Activated CD4-positive, alpha-beta memory T cell treated with anti-CD3 and anti-CD28 coated beads, Interleukin-2, amount 10 ng/mL, durations not matched to agents 7 days and 5 days (primary cell): Measurements from ENCODE around the gene SMCO1. TPM values are rescaled to one million over a fixed set of nuclear protein-coding genes. Genes with fewer than 3 reads are reported as not detected.
A peak's percentile ranks its signal among the peaks of the same experiment; 100 is the strongest.
"Not testable (repeated sequence)": the region's sequence is repeated elsewhere in the genome, so short reads cannot be mapped to it uniquely, and the experiment has no call there.

Experiments
- CTCF ChIA-PET: fragments of 350-600 bp; sonication (Branson Sonifier 250); formaldehyde crosslinking; loops from one replicate; lab custom pipeline; 2021; ENCODE audit warnings: antibody characterized with exemption, inconsistent platforms; lab: Charles Lee
- POLR2A ChIA-PET: fragments of 350-600 bp; sonication (Branson Sonifier 250); formaldehyde crosslinking; loops from one replicate; lab custom pipeline; 2021; ENCODE audit warnings: antibody characterized with exemption; lab: Charles Lee
- DNase-seq: peaks from one replicate; pipeline ENCODE4 v3.0.0-alpha.2; 2020
- H3K27ac Mint-ChIP-seq: one replicate; pipeline ENCODE4 v1.8.0; 2021; ENCODE audit warnings: mild to moderate bottlenecking, mixed read lengths
- H3K27me3 Mint-ChIP-seq: one replicate; pipeline ENCODE4 v1.8.0; 2021; ENCODE audit warnings: mixed read lengths
- H3K36me3 Mint-ChIP-seq: one replicate; pipeline ENCODE4 v1.8.0; 2021; ENCODE audit warnings: low read depth, mixed read lengths
- H3K4me1 Mint-ChIP-seq: one replicate; pipeline ENCODE4 v1.8.0; 2021; ENCODE audit warnings: mixed read lengths
- H3K4me3 Mint-ChIP-seq: one replicate; pipeline ENCODE4 v1.8.0; 2021; ENCODE audit warnings: mild to moderate bottlenecking, mixed read lengths
- H3K9me3 Mint-ChIP-seq: one replicate; pipeline ENCODE4 v1.8.0; 2021; ENCODE audit warnings: mixed read lengths
- total RNA-seq, 2 experiments: library from RNA; stranded (reverse); gene quantifications; one replicate each; pipeline ENCODE4 v1.2.3, GENCODE V29; 2021

The SMCO1 gene
- total RNA-seq, 2 experiments from 2014 or later, result not detected

DNA sequence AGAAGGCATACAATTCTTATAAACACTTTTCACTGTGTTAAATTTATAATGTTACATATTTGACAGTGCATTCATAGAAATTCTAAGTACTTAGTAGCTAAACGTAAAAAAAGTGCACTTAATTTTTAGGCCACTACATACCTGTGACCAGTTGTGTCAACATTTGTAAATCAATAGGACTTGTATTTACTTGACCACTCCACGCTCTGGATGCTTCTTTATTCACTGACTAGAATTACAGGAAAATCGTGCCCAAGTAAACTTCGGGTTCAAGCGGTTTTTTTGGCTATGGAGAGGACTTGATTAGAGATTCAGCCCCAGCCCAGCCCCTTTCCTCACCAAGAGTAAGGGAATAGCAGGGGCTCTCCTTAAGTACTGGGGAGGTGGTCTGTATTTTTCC lies 31.4 kb upstream of the SMCO1 start:
- Mint-ChIP-seq H3K4me3 (no peak overlapping the region), H3K36me3 (peaks cover 25% of the 10 kb centered on the region), H3K27ac (no peak overlapping the region), H3K4me1 (no peaks in the 10 kb centered on the region), H3K27me3 (peaks cover 6% of the 10 kb centered on the region), H3K9me3 (peaks cover 22% of the 10 kb centered on the region)
- CTCF ChIA-PET, result interaction anchor here (1.1 to 1.4 kb wide), 2 partner anchors 8 to 24 kb away, joined by 3 to 10 read pairs; no protein-coding TSS in a partner anchor
- POLR2A ChIA-PET, result no interaction called here
- DNase-seq, result no peak

DNA sequence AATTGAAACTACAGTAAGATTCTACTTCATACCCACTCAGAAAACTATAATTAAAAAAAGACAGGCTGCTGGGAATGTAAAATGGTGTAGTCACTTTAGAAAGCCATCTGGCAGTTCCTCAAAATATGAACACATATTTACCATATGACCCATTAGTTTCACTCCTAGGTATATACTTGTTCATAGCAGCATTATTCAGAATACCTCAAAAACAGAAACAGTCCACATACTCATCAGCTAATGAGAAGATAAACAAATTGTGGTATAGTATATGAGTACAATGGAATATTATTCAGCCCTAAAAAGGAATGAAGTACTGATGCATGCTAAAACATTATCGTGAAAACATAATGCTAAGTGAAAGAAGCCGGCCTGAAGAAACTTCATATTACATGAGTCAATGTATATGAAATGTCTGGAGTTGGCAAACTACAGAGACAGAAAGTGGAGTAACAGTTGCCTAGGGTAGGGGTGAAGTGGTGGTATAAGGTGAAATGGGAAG lies 29.4 kb upstream of the SMCO1 start:
- ChIA-PET POLR2A (no interaction called here), CTCF (interaction anchor here (1.2 kb wide), 1 partner anchor 16 kb away, joined by 5 read pairs; no protein-coding TSS in a partner anchor)
- DNase-seq, result no peak
- Mint-ChIP-seq H3K4me3 (no peak overlapping the region), H3K9me3 (peaks cover 14% of the 10 kb centered on the region), H3K27me3 (peaks cover 6% of the 10 kb centered on the region), H3K36me3 (peaks cover 15% of the 10 kb centered on the region), H3K27ac (no peak overlapping the region), H3K4me1 (no peaks in the 10 kb centered on the region)

DNA sequence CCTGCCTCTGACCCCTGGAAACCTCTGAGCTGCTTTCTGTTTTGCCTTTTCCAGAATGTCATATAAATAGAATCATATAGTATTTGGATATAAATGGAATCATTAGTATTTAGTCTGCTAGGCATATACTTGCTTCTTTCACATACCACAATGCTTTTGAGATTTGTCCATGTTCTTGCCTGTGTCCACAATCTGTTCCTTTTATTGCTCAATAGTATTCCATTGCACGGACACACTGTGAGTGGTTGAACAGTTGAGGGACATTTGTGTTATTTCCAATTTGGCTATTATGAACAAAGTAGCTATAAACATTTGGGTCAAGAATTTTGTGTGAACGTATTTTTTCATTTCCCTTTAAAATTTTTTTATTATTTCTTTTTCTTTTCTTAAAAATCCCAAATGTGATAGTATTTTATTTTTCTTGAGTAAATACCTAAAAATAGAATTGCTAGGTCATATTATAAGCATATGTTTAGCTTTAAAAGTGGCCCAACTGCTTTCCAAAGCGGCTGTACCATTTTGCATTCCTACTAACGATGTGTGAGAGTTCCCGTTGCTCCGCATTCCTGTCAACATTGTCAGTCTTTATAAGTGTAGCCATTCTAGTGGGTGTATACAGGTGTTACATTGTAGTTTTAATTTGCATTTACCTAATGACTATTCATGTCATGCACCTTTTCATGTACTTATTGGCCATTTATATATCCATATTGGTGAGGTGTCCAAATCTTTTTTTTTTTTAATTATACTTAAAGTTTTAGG lies 26.7 kb upstream of the SMCO1 start:
- DNase-seq, result no peak
- Mint-ChIP-seq H3K27me3 (peaks cover 8% of the 10 kb centered on the region), H3K36me3 (no peaks in the 10 kb centered on the region), H3K27ac (no peak overlapping the region), H3K4me3 (no peak overlapping the region), H3K9me3 (no peaks in the 10 kb centered on the region), H3K4me1 (peaks cover 9% of the 10 kb centered on the region)
- ChIA-PET CTCF (interaction anchor here (0.6 to 2.1 kb wide), 2 partner anchors 19 to 400 kb away, joined by 3 to 12 read pairs; partner anchors contain the start of gene NCBP2), POLR2A (interaction anchor here (1.3 to 1.4 kb wide), 2 partner anchors 13 to 26 kb away, joined by 3 to 4 read pairs; no protein-coding TSS in a partner anchor)

DNA sequence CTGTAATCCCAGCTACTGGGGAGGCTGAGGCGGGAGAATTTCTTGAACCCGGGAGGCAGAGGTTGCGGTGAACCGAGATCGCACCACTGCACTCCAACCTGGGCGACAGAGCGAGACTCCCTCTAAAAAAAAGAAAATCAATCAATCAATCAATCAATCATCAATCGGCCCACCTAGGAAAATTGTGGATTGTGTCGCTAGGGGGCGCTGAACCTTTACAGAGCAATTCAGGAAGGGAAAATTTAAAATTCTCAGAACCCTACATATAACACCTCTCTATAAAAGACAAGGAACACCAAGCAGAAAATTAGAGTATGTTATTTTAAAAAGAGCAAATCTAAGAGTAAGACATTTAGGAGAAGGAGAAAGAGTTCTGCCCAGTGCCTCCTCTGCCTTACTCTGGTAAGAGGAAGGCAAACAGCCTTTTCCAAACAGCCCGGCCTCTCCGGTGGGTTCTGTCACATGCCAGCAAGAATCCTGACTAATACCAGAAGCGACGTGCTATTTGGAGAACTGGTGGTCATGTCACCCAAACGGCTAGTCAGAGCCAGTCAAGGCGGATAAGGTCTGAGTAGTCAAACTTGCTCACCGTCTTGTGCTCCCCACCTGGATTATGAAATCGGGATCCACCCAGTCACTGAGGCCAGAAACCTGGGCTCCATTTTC lies 22.3 kb upstream of the SMCO1 start:
- ChIA-PET POLR2A (interaction anchor here (1.4 kb wide), 1 partner anchor 9 kb away, joined by 4 read pairs; no protein-coding TSS in a partner anchor), CTCF (interaction anchor here (1.0 to 1.9 kb wide), 6 partner anchors 8 to 31 kb away, joined by 3 to 13 read pairs (median 5); partner anchors contain the start of genes FBXO45 and WDR53)
- Mint-ChIP-seq H3K4me3 (no peak overlapping the region), H3K27me3 (peaks cover 3% of the 10 kb centered on the region), H3K36me3 (no peaks in the 10 kb centered on the region), H3K9me3 (no peaks in the 10 kb centered on the region), H3K4me1 (peaks cover 9% of the 10 kb centered on the region), H3K27ac (no peak overlapping the region)
- peak; percentile 74 for DNase-seq

DNA sequence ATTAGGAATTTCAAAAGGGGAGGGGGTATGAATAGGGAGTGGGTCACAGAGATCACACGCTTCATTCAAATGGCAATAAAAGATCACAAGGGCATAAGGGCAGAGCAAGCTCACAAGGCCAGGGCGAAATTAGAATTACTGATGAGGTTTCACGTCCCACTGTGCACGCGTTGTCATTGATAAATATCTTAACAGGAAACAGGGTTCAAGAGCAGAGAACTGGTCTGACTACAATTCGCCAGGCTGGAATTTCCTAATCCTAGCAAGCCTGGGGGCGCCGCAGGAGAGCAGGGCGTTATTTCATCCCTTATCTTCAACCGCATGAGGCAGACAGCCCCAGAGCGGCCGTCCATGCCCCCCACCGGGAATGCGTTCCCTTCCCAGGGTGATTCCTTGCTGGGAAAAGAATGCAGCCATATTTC lies 18.1 kb upstream of the SMCO1 start:
- Mint-ChIP-seq H3K4me1 (peaks cover 19% of the 10 kb centered on the region), H3K4me3 (no peak overlapping the region), H3K27me3 (peaks cover 3% of the 10 kb centered on the region), H3K9me3 (peaks cover 5% of the 10 kb centered on the region), H3K36me3 (peaks cover 8% of the 10 kb centered on the region), H3K27ac (no peak overlapping the region)
- DNase-seq, result no peak
- POLR2A ChIA-PET, result no interaction called here
- CTCF ChIA-PET, result no interaction called here

DNA sequence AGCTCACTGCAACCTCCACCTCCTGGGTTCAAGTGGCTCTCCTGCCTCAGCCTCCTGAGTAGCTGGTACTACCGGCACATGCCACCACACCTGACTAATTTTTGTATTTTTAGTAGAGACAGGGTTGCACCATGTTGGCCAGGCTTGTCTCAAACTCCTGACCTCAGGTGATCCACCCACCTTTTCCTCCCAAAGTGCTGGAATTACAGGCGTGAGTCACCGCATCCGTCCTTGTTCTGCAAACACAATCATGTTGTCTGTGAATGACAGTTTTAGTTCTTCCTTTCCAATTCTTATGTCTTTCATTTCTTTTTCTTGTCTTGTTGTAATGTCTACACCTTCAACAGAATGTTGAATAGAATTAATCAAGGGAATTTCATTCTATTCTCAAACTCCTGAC lies 16.3 kb upstream of the SMCO1 start:
- Mint-ChIP-seq H3K4me3 (no peak overlapping the region), H3K27ac (no peak overlapping the region), H3K27me3 (peaks cover 1% of the 10 kb centered on the region)

DNA sequence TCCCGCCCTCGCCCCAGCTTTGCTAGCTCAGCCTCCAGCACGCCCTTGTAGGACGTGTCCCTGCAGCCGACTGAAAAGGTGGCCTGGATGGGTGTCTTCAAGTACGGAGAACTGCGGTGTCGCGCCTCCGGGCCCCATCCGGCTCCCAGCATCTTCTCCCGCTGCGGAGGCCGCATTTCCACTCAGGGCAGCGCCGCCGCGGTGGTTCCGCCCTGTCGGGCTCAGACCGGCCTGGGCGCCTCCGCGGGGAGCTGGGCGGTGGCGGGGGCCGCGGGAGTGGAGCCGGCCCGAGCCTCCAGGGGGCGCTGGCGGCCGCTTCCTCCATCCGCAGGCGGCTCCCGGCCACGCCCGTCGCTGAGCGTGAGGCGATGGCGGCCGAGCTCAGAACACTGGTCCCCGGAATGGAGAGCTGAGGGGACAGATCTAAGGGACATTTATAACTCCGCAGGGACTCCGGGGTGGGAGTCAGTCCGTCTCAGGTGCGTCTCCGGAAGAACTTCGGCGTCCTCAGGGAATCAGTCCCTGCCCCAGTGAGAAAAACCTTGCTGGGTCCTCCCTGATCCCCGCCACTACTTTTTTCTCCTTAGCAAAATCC lies 13.6 kb upstream of the SMCO1 start:
- peaks cover 8% of the 10 kb centered on the region for H3K36me3 Mint-ChIP-seq
- ChIA-PET POLR2A (interaction anchor here (0.7 to 4.2 kb wide), 34 partner anchors 9 to 503 kb away, joined by 3 to 42 read pairs (median 5); partner anchors contain the start of genes CEP19, DYNLT2B, FBXO45 and NCBP2), CTCF (interaction anchor here (0.6 to 2.3 kb wide), 73 partner anchors 8 to 517 kb away, joined by 3 to 24 read pairs (median 4); partner anchors contain the start of genes CEP19, DYNLT2B, FBXO45 and NCBP2)
- peak; percentile 90 for DNase-seq
- H3K4me3 Mint-ChIP-seq, result peak overlapping the region; percentile 73
- peak overlapping the region; percentile 85 for H3K27ac Mint-ChIP-seq
- H3K27me3 Mint-ChIP-seq, result no peaks in the 10 kb centered on the region
- peaks cover 22% of the 10 kb centered on the region for H3K4me1 Mint-ChIP-seq
- H3K9me3 Mint-ChIP-seq, result peaks cover 5% of the 10 kb centered on the region

More for the DNA sequence above, 16.3 kb upstream of the SMCO1 start:
- Mint-ChIP-seq H3K9me3 (peaks cover 5% of the 10 kb centered on the region), H3K36me3 (peaks cover 8% of the 10 kb centered on the region), H3K4me1 (peaks cover 22% of the 10 kb centered on the region)
- ChIA-PET POLR2A (interaction anchor here (1.0 to 4.2 kb wide), 2 partner anchors 29 to 37 kb away, joined by 3 to 42 read pairs; partner anchors contain the start of genes FBXO45, RNF168 and WDR53), CTCF (interaction anchor here (1.0 to 1.4 kb wide), 2 partner anchors 13 to 78 kb away, joined by 3 to 4 read pairs; no protein-coding TSS in a partner anchor)
- no peak for DNase-seq

DNA sequence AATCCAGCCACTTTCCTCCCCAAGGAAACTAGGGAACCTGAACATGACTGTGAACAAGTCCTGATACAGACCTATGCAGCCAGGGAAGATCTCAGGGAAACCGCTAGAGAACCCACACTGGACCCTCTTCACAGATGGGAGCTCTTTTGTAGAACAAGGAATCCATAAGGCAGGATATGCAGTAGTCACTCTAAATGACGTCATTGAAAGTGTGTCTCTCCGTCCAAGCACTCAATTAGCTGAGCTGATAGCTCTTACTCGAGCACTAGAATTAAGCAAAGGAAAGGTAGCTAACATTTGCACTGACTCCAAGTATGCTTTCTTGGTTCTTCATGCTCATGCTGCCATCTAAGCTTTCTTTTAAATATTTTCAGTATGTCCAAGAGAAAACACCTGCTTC lies 10.0 kb upstream of the SMCO1 start:
- Mint-ChIP-seq H3K27ac (no peak overlapping the region), H3K4me3 (no peak overlapping the region), H3K9me3 (peaks cover 19% of the 10 kb centered on the region), H3K4me1 (peaks cover 18% of the 10 kb centered on the region), H3K36me3 (peaks cover 7% of the 10 kb centered on the region), H3K27me3 (no peaks in the 10 kb centered on the region)
- ChIA-PET CTCF (interaction anchor here (0.8 to 1.5 kb wide), 4 partner anchors 46 to 445 kb away, joined by 3 to 4 read pairs (median 4); no protein-coding TSS in a partner anchor), POLR2A (no interaction called here)
- DNase-seq, result no peak

DNA sequence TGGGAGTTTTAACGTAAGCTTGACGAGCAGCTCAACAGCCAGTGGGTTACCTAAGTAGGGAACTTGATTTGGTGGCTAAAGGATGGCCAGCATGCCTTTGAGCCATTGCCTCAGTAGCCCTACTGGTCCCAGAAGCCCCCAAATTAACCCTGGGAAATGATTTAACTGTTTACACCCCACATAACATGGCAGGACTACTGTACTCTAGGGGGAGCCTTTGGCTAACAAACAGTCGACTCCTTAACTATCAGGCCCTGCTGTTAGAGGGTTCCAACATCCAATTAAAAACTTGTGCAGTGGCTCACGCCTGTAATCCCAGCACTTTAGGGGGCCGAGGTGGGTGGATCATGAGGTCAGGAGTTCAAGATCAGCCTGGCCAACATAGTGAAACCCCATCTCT lies 9.4 kb upstream of the SMCO1 start:
- peaks cover 18% of the 10 kb centered on the region for H3K4me1 Mint-ChIP-seq
- H3K4me3 Mint-ChIP-seq, result no peak overlapping the region
- no peak for DNase-seq
- POLR2A ChIA-PET, result interaction anchor here (0.6 to 1.2 kb wide), 2 partner anchors 85 to 111 kb away, joined by 3 read pairs; no protein-coding TSS in a partner anchor
- CTCF ChIA-PET, result interaction anchor here (0.8 to 2.9 kb wide), 12 partner anchors 10 to 448 kb away, joined by 3 to 15 read pairs (median 4); partner anchors contain the start of gene SMCO1
- H3K9me3 Mint-ChIP-seq, result peaks cover 24% of the 10 kb centered on the region
- no peak overlapping the region for H3K27ac Mint-ChIP-seq
- peaks cover 7% of the 10 kb centered on the region for H3K36me3 Mint-ChIP-seq
- no peaks in the 10 kb centered on the region for H3K27me3 Mint-ChIP-seq

DNA sequence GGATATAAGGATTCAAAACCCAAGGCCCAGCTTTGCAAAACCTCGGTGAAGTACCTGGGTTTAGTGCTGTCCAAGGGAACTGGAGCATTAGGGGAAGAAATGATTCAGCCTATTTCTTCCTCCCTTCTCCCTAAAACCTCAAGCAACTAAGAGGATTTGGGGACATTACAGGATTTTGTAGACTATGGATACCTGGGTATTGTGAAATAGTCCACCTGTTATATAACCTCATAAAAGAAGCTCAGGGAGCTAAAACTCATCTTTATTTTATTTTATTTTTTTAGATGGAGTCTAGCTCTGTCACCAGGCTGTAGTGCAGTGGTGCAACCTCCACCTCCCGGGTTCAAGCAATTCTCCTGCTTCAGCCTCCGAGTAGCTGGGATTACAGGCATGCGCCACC lies 8.7 kb upstream of the SMCO1 start:
- POLR2A ChIA-PET, result interaction anchor here (1.2 to 1.5 kb wide), 2 partner anchors 86 to 344 kb away, joined by 3 read pairs; partner anchors contain the start of gene SENP5
- no peaks in the 10 kb centered on the region for H3K27me3 Mint-ChIP-seq
- CTCF ChIA-PET, result interaction anchor here (0.6 to 2.9 kb wide), 14 partner anchors 10 to 448 kb away, joined by 3 to 15 read pairs (median 4); partner anchors contain the start of gene SMCO1
- H3K4me3 Mint-ChIP-seq, result no peak overlapping the region
- peaks cover 12% of the 10 kb centered on the region for H3K4me1 Mint-ChIP-seq
- peaks cover 13% of the 10 kb centered on the region for H3K36me3 Mint-ChIP-seq
- DNase-seq, result no peak
- peaks cover 30% of the 10 kb centered on the region for H3K9me3 Mint-ChIP-seq
- no peak overlapping the region for H3K27ac Mint-ChIP-seq

DNA sequence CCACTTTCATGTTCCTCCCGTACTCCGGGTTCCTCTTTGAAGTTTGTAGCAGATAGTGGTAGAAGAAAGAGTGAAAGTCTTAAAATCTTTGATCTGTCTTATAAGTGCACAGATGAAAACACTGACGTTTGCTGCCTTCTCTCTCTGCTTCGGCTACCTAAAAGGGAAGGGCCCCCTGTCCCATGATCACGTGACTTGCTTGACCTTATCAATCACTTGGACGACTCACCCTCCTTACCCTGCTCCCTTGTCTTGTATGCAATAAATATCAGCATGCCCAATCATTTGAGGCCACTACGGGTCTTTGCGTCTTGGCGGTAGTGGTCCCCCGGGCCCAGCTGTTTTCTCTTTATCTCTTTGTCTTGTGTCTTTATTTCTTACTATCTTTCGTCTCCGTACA lies 6.1 kb upstream of the SMCO1 start:
- DNase-seq, H3K27me3 Mint-ChIP-seq, H3K4me1 Mint-ChIP-seq, POLR2A ChIA-PET, H3K27ac Mint-ChIP-seq, H3K4me3 Mint-ChIP-seq: not testable (repeated sequence)
- Mint-ChIP-seq H3K9me3 (peaks cover 34% of the 10 kb centered on the region), H3K36me3 (peaks cover 13% of the 10 kb centered on the region)
- CTCF ChIA-PET, result interaction anchor here (0.6 to 2.6 kb wide), 6 partner anchors 7 to 268 kb away, joined by 3 to 12 read pairs (median 4); no protein-coding TSS in a partner anchor

DNA sequence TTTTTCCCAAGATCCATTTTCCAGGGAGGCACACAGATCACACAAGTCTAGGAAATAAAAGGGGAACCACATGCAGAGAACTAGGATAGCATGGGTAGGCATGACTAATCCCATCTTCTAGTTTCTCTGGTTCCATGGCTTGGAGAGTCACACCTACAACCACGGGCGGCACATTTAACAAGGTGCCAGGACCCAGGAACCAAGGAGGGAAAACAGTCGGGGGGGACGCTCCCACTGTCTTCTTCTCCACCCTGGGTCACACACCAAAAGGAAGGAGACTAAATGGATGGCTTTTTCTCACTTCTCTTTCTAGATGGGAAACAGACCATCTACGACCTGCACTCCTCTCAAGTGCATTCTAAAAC lies 4.6 kb upstream of the SMCO1 start:
- Mint-ChIP-seq H3K9me3 (peaks cover 38% of the 10 kb centered on the region), H3K4me1 (peaks cover 2% of the 10 kb centered on the region), H3K27me3 (peaks cover 2% of the 10 kb centered on the region), H3K4me3 (no peak overlapping the region), H3K36me3 (peaks cover 13% of the 10 kb centered on the region), H3K27ac (no peak overlapping the region)
- no peak for DNase-seq
- POLR2A ChIA-PET, result interaction anchor here (1.5 kb wide), 1 partner anchor 265 kb away, joined by 5 read pairs; no protein-coding TSS in a partner anchor
- CTCF ChIA-PET, result interaction anchor here (0.9 to 1.5 kb wide), 5 partner anchors 9 to 452 kb away, joined by 3 to 7 read pairs (median 4); no protein-coding TSS in a partner anchor
